Testis (tissue), 3 donors: ENCODE data around the gene RPS8. TPM values are rescaled to one million over a fixed set of nuclear protein-coding genes. Genes with fewer than 3 reads are reported as not detected.

Experiments
- DNase-seq: peaks from one replicate; pipeline ENCODE4 v3.0.0-alpha.2; 2019
- H3K27ac ChIP-seq, 2 donors: fragments of 200-600 bp; sonication (generic); one replicate each; pipeline ENCODE4 v1.5.1; 2019
- H3K27me3 ChIP-seq: fragments of 200-600 bp; sonication (generic); one replicate; pipeline ENCODE4 v1.5.1; 2019
- H3K36me3 ChIP-seq: fragments of 200-600 bp; sonication (generic); one replicate; pipeline ENCODE4 v1.5.1; 2017; ENCODE audit warnings: low read depth; ENCODE audit errors: missing control alignments
- H3K4me1 ChIP-seq: fragments of 200-600 bp; sonication (generic); one replicate; pipeline ENCODE4 v1.5.1; 2019
- H3K4me3 ChIP-seq, 2 donors: fragments of 200-600 bp; sonication (generic); one replicate each; pipeline ENCODE4 v1.5.1; 2017 to 2019
- H3K9me3 ChIP-seq: fragments of 200-600 bp; sonication (generic); one replicate; pipeline ENCODE4 v1.5.1; 2017
- POLR2A ChIP-seq: fragments of 450-650 bp; IDR thresholded peaks from one replicate; pipeline ENCODE4 v1.6.1; 2017; ENCODE audit warnings: antibody characterized with exemption, mild to moderate bottlenecking, moderate library complexity
- WGBS, 2 donors: methylation state at CpG; one replicate each; pipeline ENCODE4 v1.1.5; 2018; 5-methylcytosine and 5-hydroxymethylcytosine counted together
- intact Hi-C: fragments of 100-400 bp; cut with DNase I; formaldehyde crosslinking; loops from one replicate; pipeline ENCODE4 v1.15.1; 2023; ENCODE audit warnings: low total_unique reads
- polyA plus RNA-seq: library from polyadenylated mRNA; stranded (reverse); fragments of 350-450 nt; fragmentation: Illumina TruSeq; extraction: RNeasy Lipid Tissue Mini Kit (QIAGEN cat#74804); gene quantifications from one replicate; pipeline ENCODE4 v1.2.3, GENCODE V29; 2014; ENCODE audit warnings: low read depth, low replicate concordance; ENCODE audit not compliant: insufficient read depth
- total RNA-seq, 2 donors: library from RNA; depleted of rRNA; stranded (reverse); fragments of >200 nt; gene quantifications; one replicate each; pipeline ENCODE4 v1.2.3, GENCODE V29; 2016
- TF ChIP-seq, protein P1 (sequence below), 3 experiments: fragments of 450-650 bp in 2 of 3; fragments of 200-600 bp in 1 of 3; sonication (generic) in 1 of 3; IDR thresholded peaks; one replicate each; pipeline ENCODE4 v1.5.1; 2016 to 2019; ENCODE audit warnings: antibody characterized with exemption in 3 of 3, mild to moderate bottlenecking in 2 of 3, moderate library complexity in 1 of 3

The RPS8 gene
- total and polyA plus RNA-seq, 3 donors from 2014 or later: 431 to 935 (median 860) TPM

DNA sequence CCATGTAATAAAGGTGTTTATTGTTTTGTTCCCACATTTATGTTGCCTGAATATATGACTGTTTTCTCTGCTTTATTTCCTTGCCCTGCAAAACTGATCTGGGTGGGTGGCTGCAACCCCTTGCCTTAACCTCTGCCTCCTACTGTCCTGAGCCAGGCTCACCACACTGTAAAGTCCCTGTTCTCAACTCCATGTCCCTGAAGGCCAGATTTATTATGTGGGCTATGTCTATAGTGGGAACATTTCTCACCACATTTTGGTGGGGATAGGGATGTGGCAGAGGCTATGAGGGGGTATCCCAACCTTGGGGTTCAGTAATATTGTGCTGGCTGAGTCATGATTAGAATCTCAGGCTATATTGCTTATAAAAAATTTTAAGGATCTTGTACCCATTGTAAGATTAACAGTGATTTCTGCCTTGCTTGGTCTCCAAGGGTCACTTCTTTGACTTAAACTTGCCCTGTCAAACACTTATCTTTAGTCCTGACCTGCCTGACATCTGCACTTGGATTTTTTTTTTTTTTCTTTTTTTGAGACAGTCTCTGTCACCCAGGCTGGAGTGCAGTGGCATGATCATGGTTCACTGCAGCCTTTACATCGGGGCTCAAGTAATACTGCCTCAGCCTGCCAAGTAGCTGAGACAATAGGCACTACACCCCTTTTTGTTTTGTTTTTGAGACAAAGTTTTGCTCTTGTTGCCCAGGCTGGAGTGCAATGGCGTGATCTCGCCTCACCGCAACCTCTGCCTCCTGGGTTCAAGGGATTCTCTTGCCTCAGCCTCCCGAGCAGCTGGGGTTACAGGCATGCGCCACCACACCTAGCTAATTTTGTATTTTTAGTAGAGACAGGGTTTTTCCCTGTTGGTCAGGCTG lies 3.6 kb downstream of the RPS8 start:
- DNase-seq: no peak
- Histone ChIP-seq H3K36me3 (no peaks in the 10 kb centered on the region), H3K4me1 (peaks cover 23% of the 10 kb centered on the region), H3K4me3 (no peak overlapping the region), H3K27ac (no peak overlapping the region), H3K9me3 (no peaks in the 10 kb centered on the region), H3K27me3 (no peaks in the 10 kb centered on the region)
- WGBS, 2 donors: 87 to 94% methylated on average over 6 of the region's 6 CpGs
- intact Hi-C loops: no loop called here
- TF ChIP-seq, protein P1, sequence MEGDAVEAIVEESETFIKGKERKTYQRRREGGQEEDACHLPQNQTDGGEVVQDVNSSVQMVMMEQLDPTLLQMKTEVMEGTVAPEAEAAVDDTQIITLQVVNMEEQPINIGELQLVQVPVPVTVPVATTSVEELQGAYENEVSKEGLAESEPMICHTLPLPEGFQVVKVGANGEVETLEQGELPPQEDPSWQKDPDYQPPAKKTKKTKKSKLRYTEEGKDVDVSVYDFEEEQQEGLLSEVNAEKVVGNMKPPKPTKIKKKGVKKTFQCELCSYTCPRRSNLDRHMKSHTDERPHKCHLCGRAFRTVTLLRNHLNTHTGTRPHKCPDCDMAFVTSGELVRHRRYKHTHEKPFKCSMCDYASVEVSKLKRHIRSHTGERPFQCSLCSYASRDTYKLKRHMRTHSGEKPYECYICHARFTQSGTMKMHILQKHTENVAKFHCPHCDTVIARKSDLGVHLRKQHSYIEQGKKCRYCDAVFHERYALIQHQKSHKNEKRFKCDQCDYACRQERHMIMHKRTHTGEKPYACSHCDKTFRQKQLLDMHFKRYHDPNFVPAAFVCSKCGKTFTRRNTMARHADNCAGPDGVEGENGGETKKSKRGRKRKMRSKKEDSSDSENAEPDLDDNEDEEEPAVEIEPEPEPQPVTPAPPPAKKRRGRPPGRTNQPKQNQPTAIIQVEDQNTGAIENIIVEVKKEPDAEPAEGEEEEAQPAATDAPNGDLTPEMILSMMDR (IDR thresholded peaks at IDR 0.05): no peak
- no peak for TF ChIP-seq POLR2A

DNA sequence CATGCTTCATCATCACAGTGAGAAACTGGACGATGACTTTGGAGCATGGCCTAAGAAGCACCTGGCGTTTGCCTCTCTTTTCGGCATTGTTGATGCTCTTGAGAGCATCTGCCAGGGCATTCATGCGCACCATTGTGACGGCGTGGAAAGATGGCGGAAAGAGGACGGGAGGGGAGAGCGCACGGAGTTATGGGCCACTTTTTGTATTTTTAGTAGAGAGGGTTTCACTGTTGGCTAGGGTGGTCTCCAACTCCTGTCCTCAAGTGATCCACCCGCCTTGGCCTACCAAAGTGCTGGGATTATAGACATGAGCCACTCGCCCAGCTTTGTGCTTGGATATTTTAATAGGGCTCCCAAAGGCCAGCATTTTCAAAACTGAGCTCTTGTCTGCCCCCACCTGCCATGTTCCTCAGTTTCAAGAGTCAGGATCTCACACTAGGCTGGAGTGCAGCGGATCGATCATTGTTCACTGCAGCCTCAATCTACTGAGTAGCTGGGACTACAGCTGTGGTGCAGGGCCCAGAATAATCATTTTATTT lies 5.3 kb downstream of the RPS8 start:
- H3K4me1 ChIP-seq: peaks cover 28% of the 10 kb centered on the region
- H3K36me3 ChIP-seq: no peaks in the 10 kb centered on the region
- no peaks in the 10 kb centered on the region for H3K27me3 ChIP-seq
- intact Hi-C loops: no loop called here
- 86 to 88% methylated on average over 13 to 14 of the region's 14 CpGs for WGBS, 2 donors
- no peak overlapping the region for H3K27ac ChIP-seq
- H3K4me3 ChIP-seq: no peak overlapping the region
- TF ChIP-seq POLR2A: no peak
- TF ChIP-seq, protein P1 (IDR thresholded peaks at IDR 0.05): no peak
- no peaks in the 10 kb centered on the region for H3K9me3 ChIP-seq
- DNase-seq: no peak

DNA sequence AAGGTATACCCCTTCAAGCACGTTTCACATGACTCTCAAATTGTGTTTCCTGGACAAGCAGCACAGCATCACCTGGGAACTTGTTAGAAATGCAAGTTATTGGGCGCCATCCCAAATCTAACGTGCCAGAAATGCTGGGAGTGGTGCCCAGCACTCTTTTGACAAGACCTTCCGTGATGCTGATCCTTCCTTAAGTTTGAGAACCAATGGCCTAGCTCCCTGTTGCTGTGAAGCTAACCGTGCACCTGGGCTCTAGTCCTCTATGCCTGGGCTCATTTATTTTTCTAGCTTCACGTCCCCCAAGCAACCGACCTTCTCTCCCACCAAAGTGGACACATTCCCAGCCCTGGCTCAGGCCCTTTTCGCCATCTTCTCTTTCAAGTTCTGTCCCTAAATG lies 8.4 kb downstream of the RPS8 start:
- Histone ChIP-seq H3K27me3 (no peaks in the 10 kb centered on the region), H3K36me3 (no peaks in the 10 kb centered on the region), H3K4me3 (peak overlapping the region; percentile 49 to 63), H3K27ac (peak overlapping the region in 1 of 2 donors; percentile 36), H3K4me1 (peaks cover 19% of the 10 kb centered on the region), H3K9me3 (no peaks in the 10 kb centered on the region)
- no peak for TF ChIP-seq POLR2A
- TF ChIP-seq, protein P1 (IDR thresholded peaks at IDR 0.05): no peak
- WGBS, 2 donors: 33 to 44% methylated on average over 8 of the region's 8 CpGs
- intact Hi-C loops: no loop called here
- no peak for DNase-seq

DNA sequence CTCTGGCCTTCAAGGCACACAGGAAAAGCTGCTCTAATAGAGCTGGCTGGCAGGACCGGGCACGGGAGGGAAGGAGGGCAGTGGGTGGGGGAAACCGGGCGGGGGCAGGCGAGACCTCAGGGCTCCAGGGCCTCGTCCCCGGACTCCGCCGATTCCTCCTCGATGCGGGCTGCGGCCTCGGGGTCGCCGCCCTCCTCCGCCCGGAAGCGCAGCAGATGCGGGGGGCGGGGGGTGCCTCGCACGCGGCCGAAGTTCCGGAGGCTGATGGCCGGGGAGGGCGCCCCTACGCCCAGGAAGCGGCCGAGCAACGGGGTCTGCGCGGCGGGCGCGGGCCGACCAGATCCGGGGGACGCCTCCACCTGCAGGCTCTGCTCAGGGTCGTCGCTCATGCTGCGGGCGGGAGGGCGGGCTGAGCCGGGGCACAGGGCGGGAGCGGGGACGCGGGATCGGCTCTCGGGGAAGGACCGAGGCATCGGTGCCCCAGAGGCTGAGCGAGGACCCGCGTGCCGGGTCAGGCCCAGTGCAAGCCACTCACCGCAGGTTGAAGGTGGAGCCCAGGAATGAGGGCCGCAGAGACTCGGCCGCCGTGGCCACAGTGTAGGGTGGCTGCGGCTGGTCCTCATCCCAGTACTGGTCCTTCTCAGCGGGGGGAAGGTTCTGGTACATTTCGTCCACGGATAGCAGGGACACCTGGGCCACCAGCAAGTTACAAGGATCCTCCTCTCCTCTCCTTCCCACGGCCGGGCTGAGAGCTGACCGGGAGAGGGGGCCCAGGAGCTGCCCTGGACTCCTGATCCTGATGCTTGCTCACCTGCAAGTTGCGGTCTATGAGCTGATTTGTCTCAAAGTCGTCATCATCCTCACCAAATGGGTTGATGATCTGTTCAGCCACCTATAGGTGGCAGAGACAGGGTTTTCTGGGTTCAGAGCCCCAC lies 9.0 kb downstream of the RPS8 start:
- intact Hi-C loops: no loop called here
- peak overlapping the region; percentile 49 to 63 for H3K4me3 ChIP-seq
- no peaks in the 10 kb centered on the region for H3K36me3 ChIP-seq
- DNase-seq: no peak
- no peaks in the 10 kb centered on the region for H3K9me3 ChIP-seq
- H3K27me3 ChIP-seq: no peaks in the 10 kb centered on the region
- TF ChIP-seq, protein P1 (IDR thresholded peaks at IDR 0.05): no peak
- no peak for TF ChIP-seq POLR2A
- peak overlapping the region in 1 of 2 donors; percentile 36 for H3K27ac ChIP-seq
- 6 to 10% methylated on average over 6 to 50 of the region's 71 CpGs for WGBS, 2 donors
- peaks cover 19% of the 10 kb centered on the region for H3K4me1 ChIP-seq
